HepG2 (cell line): ENCODE data around the gene TGM2.

Experiments
- ATF7-NPFF ChIP-seq: sonication (generic); formaldehyde crosslinking; IDR thresholded peaks from 2 replicates; pipeline ENCODE4 v1.8.1; 2023; ENCODE audit warnings: mild to moderate bottlenecking, low read depth, missing genetic modification reagents, moderate library complexity
- HMG20A ChIP-seq: IDR thresholded peaks from 2 replicates; pipeline ENCODE4 v1.6.1; 2016; ENCODE audit warnings: borderline replicate concordance
- ZNF230 ChIP-seq: sonication (generic); formaldehyde crosslinking; IDR thresholded peaks from 2 replicates; pipeline ENCODE4 v1.4.0; 2020; ENCODE audit warnings: mild to moderate bottlenecking, missing genetic modification reagents
- TF ChIP-seq, protein P1 (sequence below): sonication (generic); formaldehyde crosslinking; IDR thresholded peaks from 2 replicates; pipeline ENCODE4 v1.5.1; 2020; ENCODE audit warnings: missing genetic modification reagents, mild to moderate bottlenecking, borderline replicate concordance
- TF ChIP-seq, protein P2 (sequence below): sonication (generic); formaldehyde crosslinking; IDR thresholded peaks from 2 replicates; pipeline ENCODE4 v1.5.0; 2020; ENCODE audit warnings: mild to moderate bottlenecking, missing genetic modification reagents, moderate library complexity

DNA sequence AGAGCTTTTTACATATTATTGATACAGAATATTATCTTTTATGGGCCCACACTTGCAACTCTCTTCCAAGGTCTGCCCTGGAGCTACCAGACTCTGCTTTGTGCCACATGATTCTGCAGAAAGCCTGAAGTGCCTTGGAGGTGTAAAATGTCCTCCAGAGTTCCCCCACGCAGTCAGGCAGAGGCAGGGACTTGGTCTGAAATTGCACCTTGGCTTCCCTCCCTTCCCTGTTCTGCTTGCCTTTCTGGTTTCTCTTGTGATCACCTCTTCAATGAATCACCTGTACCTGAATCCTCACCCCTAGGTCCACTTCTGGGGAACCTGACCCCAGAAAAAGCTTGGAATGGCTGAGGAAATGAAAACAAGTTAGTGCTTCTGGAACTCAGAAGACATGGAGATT, 43.0 kb upstream of the TGM2 start:
- no peak for TF ChIP-seq ZNF230 (CRISPR knock-in tag)
- TF ChIP-seq ATF7-NPFF (CRISPR knock-in tag): no peak
- no peak for TF ChIP-seq HMG20A (CRISPR knock-in tag)
- TF ChIP-seq, protein P1, sequence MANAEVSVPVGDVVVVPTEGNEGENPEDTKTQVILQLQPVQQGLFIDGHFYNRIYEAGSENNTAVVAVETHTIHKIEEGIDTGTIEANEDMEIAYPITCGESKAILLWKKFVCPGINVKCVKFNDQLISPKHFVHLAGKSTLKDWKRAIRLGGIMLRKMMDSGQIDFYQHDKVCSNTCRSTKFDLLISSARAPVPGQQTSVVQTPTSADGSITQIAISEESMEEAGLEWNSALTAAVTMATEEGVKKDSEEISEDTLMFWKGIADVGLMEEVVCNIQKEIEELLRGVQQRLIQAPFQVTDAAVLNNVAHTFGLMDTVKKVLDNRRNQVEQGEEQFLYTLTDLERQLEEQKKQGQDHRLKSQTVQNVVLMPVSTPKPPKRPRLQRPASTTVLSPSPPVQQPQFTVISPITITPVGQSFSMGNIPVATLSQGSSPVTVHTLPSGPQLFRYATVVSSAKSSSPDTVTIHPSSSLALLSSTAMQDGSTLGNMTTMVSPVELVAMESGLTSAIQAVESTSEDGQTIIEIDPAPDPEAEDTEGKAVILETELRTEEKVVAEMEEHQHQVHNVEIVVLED (CRISPR knock-in tag): no peak
- TF ChIP-seq, protein P2, sequence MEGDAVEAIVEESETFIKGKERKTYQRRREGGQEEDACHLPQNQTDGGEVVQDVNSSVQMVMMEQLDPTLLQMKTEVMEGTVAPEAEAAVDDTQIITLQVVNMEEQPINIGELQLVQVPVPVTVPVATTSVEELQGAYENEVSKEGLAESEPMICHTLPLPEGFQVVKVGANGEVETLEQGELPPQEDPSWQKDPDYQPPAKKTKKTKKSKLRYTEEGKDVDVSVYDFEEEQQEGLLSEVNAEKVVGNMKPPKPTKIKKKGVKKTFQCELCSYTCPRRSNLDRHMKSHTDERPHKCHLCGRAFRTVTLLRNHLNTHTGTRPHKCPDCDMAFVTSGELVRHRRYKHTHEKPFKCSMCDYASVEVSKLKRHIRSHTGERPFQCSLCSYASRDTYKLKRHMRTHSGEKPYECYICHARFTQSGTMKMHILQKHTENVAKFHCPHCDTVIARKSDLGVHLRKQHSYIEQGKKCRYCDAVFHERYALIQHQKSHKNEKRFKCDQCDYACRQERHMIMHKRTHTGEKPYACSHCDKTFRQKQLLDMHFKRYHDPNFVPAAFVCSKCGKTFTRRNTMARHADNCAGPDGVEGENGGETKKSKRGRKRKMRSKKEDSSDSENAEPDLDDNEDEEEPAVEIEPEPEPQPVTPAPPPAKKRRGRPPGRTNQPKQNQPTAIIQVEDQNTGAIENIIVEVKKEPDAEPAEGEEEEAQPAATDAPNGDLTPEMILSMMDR (CRISPR knock-in tag): no peak
